Spleen (tissue), 11 donors: ENCODE data around the gene FAM204A. TPM values are rescaled to one million over a fixed set of nuclear protein-coding genes. Genes with fewer than 3 reads are reported as not detected.

Source experiments
- DNase-seq: peaks from one replicate; pipeline ENCODE4 v3.0.0-alpha.2; 2020
- H3K27ac ChIP-seq, 8 donors: fragments of 200-600 bp; sonication (generic) in 7 of 8; 1 replicate in 4 of 8; 2 replicates in 4 of 8; pipeline versions ENCODE4 v1.5.0 to v1.8.0; 2016 to 2021; ENCODE audit warnings: inconsistent platforms in 4 of 8, mild to moderate bottlenecking in 4 of 8, moderate library complexity in 1 of 8
- H3K27me3 ChIP-seq, 7 donors: fragments of 200-600 bp; sonication (generic) in 6 of 7; replicated peaks in 1 of 7; 1 replicate in 4 of 7; 2 replicates in 3 of 7; pipeline versions ENCODE4 v1.5.0 to v1.8.0; 2016 to 2021; ENCODE audit warnings: inconsistent platforms in 3 of 7, mild to moderate bottlenecking in 1 of 7
- H3K36me3 ChIP-seq, 6 donors: fragments of 200-600 bp; sonication (generic) in 5 of 6; 1 replicate in 4 of 6; 2 replicates in 2 of 6; pipeline versions ENCODE4 v1.5.0 to v1.8.0; 2016 to 2021; ENCODE audit warnings: inconsistent platforms in 2 of 6
- H3K4me1 ChIP-seq, 6 donors: fragments of 200-600 bp; sonication (generic) in 5 of 6; 1 replicate in 3 of 6; 2 replicates in 3 of 6; pipeline versions ENCODE4 v1.5.0 to v1.8.0; 2016 to 2021; ENCODE audit warnings: inconsistent platforms in 3 of 6
- H3K4me3 ChIP-seq, 8 donors: fragments of 200-600 bp; sonication (generic) in 7 of 8; 1 replicate in 4 of 8; 2 replicates in 4 of 8; pipeline versions ENCODE4 v1.5.0 to v1.8.0; 2016 to 2021; ENCODE audit warnings: inconsistent platforms in 4 of 8, mild to moderate bottlenecking in 4 of 8, moderate library complexity in 2 of 8
- H3K9me3 ChIP-seq, 8 donors: fragments of 200-600 bp; sonication (generic) in 7 of 8; 1 replicate in 4 of 8; 2 replicates in 4 of 8; pipeline versions ENCODE4 v1.5.0 to v1.8.0; 2016 to 2021; ENCODE audit warnings: inconsistent platforms in 4 of 8
- POLR2A ChIP-seq, 3 donors: fragments of 450-650 bp; IDR thresholded peaks; one replicate each; pipeline ENCODE4 v1.5.1; 2017; ENCODE audit warnings: antibody characterized with exemption in 3 of 3, mild to moderate bottlenecking in 1 of 3
- POLR2AphosphoS5 ChIP-seq, 3 donors: sonication (generic); formaldehyde crosslinking; IDR thresholded peaks; one replicate each; pipeline ENCODE4 v1.5.1; 2017; ENCODE audit warnings: antibody characterized with exemption in 3 of 3
- WGBS, 5 donors: extraction: QIAGEN DNeasy Blood & Tissue Kit in 3 of 5; methylation state at CpG; one replicate each; pipeline versions ENCODE4 v1.1.5 to v1.1.7; 2013 to 2018; 5-methylcytosine and 5-hydroxymethylcytosine counted together
- intact Hi-C: fragments of 100-400 bp; cut with DNase I; formaldehyde crosslinking; loops from one replicate; pipeline ENCODE4 v1.15.0; 2023; ENCODE audit warnings: low total_unique reads
- polyA plus RNA-seq, 3 donors: library from polyadenylated mRNA; stranded (reverse); fragments of 200-250 nt; gene quantifications; one replicate each; pipeline ENCODE4 v1.2.1, GENCODE V29; 2013
- total RNA-seq, 7 donors: library from RNA; depleted of rRNA in 3 of 7; stranded (reverse); fragments of >200 nt in 3 of 7; fragmentation: NEBNext Ultra II Directional in 4 of 7; extraction: Animal tissue kit (Norgen Biotek cat#: 25700) in 4 of 7; gene quantifications; one replicate each; pipeline versions ENCODE4 v1.1.0 to v1.2.1, GENCODE V29; 2016 to 2021
- TF ChIP-seq, protein P1 (sequence below), 11 experiments: fragments of 200-600 bp in 7 of 11; fragments of 450-650 bp in 4 of 11; sonication (generic) in 4 of 11; IDR thresholded peaks in 8 of 11; conservative IDR thresholded peaks in 3 of 11; 1 replicate in 7 of 11; 2 replicates in 4 of 11; pipeline versions ENCODE4 v1.4.0 to v1.8.0; 2016 to 2021; ENCODE audit warnings: antibody characterized with exemption in 11 of 11, inconsistent platforms in 4 of 11, mild to moderate bottlenecking in 1 of 11
- donor health status: healthy with polysubstance abuse.
- donor health status: DM: no; HTN: no; CAD: no; lungs with moderate emphysema.
- donor health status: DM: no; HTN: no; CAD: no.
- donor health status: Bipolar disorder and iron deficiency.
- donor health status: healthy.
- donor health status: DM: no; HTN: no; CAD: no.
- donor health status: DM: yes; HTN: yes; CAD: no.

The FAM204A gene
- total and polyA plus RNA-seq, 10 donors, result 39.5 to 78.2 (median 54.2) TPM

- Histone ChIP-seq H3K9me3 (peaks cover 3 to 17% (median 13%) of the 10 kb centered on the region in 8 donors), H3K36me3 (no peaks in the 10 kb centered on the region), H3K27me3 (peaks cover 0 to 38% (median 7%) of the 10 kb centered on the region in 7 donors), H3K4me1 (no peaks in the 10 kb centered on the region), H3K4me3 (no peak overlapping the region), H3K27ac (no peak overlapping the region)
- WGBS, 5 donors, result 56 to 96% (median 89%) methylated on average over 1 of the region's 1 CpG
- TF ChIP-seq POLR2A (IDR thresholded peaks at IDR 0.05) (no peak), POLR2AphosphoS5 (IDR thresholded peaks at IDR 0.05) (no peak)
- TF ChIP-seq, protein P1, sequence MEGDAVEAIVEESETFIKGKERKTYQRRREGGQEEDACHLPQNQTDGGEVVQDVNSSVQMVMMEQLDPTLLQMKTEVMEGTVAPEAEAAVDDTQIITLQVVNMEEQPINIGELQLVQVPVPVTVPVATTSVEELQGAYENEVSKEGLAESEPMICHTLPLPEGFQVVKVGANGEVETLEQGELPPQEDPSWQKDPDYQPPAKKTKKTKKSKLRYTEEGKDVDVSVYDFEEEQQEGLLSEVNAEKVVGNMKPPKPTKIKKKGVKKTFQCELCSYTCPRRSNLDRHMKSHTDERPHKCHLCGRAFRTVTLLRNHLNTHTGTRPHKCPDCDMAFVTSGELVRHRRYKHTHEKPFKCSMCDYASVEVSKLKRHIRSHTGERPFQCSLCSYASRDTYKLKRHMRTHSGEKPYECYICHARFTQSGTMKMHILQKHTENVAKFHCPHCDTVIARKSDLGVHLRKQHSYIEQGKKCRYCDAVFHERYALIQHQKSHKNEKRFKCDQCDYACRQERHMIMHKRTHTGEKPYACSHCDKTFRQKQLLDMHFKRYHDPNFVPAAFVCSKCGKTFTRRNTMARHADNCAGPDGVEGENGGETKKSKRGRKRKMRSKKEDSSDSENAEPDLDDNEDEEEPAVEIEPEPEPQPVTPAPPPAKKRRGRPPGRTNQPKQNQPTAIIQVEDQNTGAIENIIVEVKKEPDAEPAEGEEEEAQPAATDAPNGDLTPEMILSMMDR (IDR thresholded peaks at IDR 0.05 in 8 of 11, conservative IDR thresholded peaks at IDR 0.05 in 3 of 11), result no peak
- intact Hi-C loops, result no loop called here
- no peak for DNase-seq
Observed at GRCh38 chr10:118273662-118274061, 68.5 kb downstream of the FAM204A start.

GRCh38 chr10:118272767-118273166 lies 69.4 kb downstream of the FAM204A start:
- intact Hi-C loops, result no loop called here
- Histone ChIP-seq H3K27ac (no peak overlapping the region), H3K27me3 (peaks cover 0 to 46% (median 7%) of the 10 kb centered on the region in 7 donors), H3K9me3 (peaks cover under 1 to 10% (median 6%) of the 10 kb centered on the region in 8 donors), H3K4me3 (no peak overlapping the region), H3K36me3 (no peaks in the 10 kb centered on the region), H3K4me1 (no peaks in the 10 kb centered on the region)
- WGBS, 5 donors, result 64 to 81% (median 70%) methylated on average over 4 of the region's 4 CpGs
- TF ChIP-seq POLR2AphosphoS5 (IDR thresholded peaks at IDR 0.05) (no peak), POLR2A (IDR thresholded peaks at IDR 0.05) (no peak)
- TF ChIP-seq, protein P1 (IDR thresholded peaks at IDR 0.05 in 8 of 11, conservative IDR thresholded peaks at IDR 0.05 in 3 of 11), result no peak
- no peak for DNase-seq

GRCh38 chr10:118272149-118272721 lies 69.9 kb downstream of the FAM204A start:
- Histone ChIP-seq H3K27me3 (peaks cover 0 to 51% (median 7%) of the 10 kb centered on the region in 7 donors), H3K4me1 (no peaks in the 10 kb centered on the region), H3K27ac (no peak overlapping the region), H3K9me3 (peaks cover 0 to 4% (median under 1%) of the 10 kb centered on the region in 8 donors), H3K4me3 (no peak overlapping the region), H3K36me3 (no peaks in the 10 kb centered on the region)
- DNase-seq, result no peak
- TF ChIP-seq, protein P1 (IDR thresholded peaks at IDR 0.05 in 8 of 11, conservative IDR thresholded peaks at IDR 0.05 in 3 of 11), result no peak
- TF ChIP-seq POLR2A (IDR thresholded peaks at IDR 0.05), result no peak
- TF ChIP-seq POLR2AphosphoS5 (IDR thresholded peaks at IDR 0.05), result no peak
- 16 to 19% (median 18%) methylated on average over 16 of the region's 16 CpGs for WGBS, 5 donors
- intact Hi-C loops, result no loop called here

- 21 to 31% (median 23%) methylated on average over 5 of the region's 5 CpGs for WGBS, 5 donors
- Histone ChIP-seq H3K9me3 (no peaks in the 10 kb centered on the region), H3K36me3 (no peaks in the 10 kb centered on the region), H3K27ac (no peak overlapping the region), H3K27me3 (peaks cover 0 to 57% (median 7%) of the 10 kb centered on the region in 7 donors), H3K4me1 (no peaks in the 10 kb centered on the region), H3K4me3 (no peak overlapping the region)
- intact Hi-C loops, result no loop called here
- TF ChIP-seq POLR2AphosphoS5 (IDR thresholded peaks at IDR 0.05) (no peak), POLR2A (IDR thresholded peaks at IDR 0.05) (no peak)
- TF ChIP-seq, protein P1 (IDR thresholded peaks at IDR 0.05 in 8 of 11, conservative IDR thresholded peaks at IDR 0.05 in 3 of 11), result no peak
- no peak for DNase-seq
Observed at GRCh38 chr10:118271671-118272070, 70.5 kb downstream of the FAM204A start.
